ENCODE results near the gene RPUSD3. TPM values are rescaled to one million over a fixed set of nuclear protein-coding genes. Genes with fewer than 3 reads are reported as not detected.

The RPUSD3 gene
- total RNA-seq, 1 donor from 2014 or later: 36.5 TPM

GRCh38 chr3:9834520-9835380 lies 9.1 kb downstream of the RPUSD3 start:
- peaks cover 78% of the 10 kb centered on the region for H3K36me3 ChIP-seq
- intact Hi-C loops (cut with DNase I): no loop called here

GRCh38 chr3:9833078-9833477 lies 10.7 kb downstream of the RPUSD3 start:
- Histone ChIP-seq H3K9me3 (no peaks in the 10 kb centered on the region), H3K4me1 (no peaks in the 10 kb centered on the region), H3K36me3 (peaks cover 71% of the 10 kb centered on the region), H3K27ac (no peak overlapping the region), H3K27me3 (ENCODE audit: low read depth) (no peaks in the 10 kb centered on the region), H3K4me3 (no peak overlapping the region)
- intact Hi-C loops (cut with DNase I): no loop called here
- ATAC-seq (no peak), DNase-seq (no peak)
- TF ChIP-seq, protein P1, sequence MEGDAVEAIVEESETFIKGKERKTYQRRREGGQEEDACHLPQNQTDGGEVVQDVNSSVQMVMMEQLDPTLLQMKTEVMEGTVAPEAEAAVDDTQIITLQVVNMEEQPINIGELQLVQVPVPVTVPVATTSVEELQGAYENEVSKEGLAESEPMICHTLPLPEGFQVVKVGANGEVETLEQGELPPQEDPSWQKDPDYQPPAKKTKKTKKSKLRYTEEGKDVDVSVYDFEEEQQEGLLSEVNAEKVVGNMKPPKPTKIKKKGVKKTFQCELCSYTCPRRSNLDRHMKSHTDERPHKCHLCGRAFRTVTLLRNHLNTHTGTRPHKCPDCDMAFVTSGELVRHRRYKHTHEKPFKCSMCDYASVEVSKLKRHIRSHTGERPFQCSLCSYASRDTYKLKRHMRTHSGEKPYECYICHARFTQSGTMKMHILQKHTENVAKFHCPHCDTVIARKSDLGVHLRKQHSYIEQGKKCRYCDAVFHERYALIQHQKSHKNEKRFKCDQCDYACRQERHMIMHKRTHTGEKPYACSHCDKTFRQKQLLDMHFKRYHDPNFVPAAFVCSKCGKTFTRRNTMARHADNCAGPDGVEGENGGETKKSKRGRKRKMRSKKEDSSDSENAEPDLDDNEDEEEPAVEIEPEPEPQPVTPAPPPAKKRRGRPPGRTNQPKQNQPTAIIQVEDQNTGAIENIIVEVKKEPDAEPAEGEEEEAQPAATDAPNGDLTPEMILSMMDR (IDR thresholded peaks at IDR 0.05): no peak

More at GRCh38 chr3:9834520-9835380, 9.1 kb downstream of the RPUSD3 start:
- Histone ChIP-seq H3K27ac (no peak overlapping the region), H3K9me3 (no peaks in the 10 kb centered on the region), H3K4me3 (no peak overlapping the region), H3K4me1 (no peaks in the 10 kb centered on the region), H3K27me3 (ENCODE audit: low read depth) (no peaks in the 10 kb centered on the region)
- no peak for DNase-seq
- TF ChIP-seq, protein P1 (IDR thresholded peaks at IDR 0.05): no peak
- ATAC-seq: peak in 1 of 2 donors; percentile 9

DNA sequence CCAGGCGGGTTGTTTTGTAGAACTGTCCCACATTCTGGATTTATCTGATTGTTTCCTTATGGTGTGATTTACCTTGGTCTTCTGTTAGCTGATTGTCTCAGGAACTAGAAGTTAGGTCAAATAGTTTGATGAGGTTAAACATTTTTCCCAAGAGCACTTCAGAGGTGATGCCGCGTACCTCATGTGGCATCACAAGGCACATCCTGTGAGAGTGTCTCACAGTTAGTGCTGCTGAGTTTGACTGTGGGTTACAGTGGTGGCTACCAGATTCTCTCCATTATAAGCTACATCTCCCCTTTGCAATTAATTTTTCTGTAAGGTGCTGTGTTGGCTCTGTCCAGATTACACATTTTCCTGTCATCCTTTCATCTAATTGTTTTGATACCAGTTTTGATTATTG lies 12.6 kb downstream of the RPUSD3 start:
- peaks cover 66% of the 10 kb centered on the region for H3K36me3 ChIP-seq
- H3K4me1 ChIP-seq: no peaks in the 10 kb centered on the region
- H3K9me3 ChIP-seq: no peaks in the 10 kb centered on the region
- H3K4me3 ChIP-seq: no peak overlapping the region
- TF ChIP-seq, protein P1 (IDR thresholded peaks at IDR 0.05): no peak
- no peaks in the 10 kb centered on the region for H3K27me3 ChIP-seq (ENCODE audit: low read depth)
- no peak overlapping the region for H3K27ac ChIP-seq
- intact Hi-C loops (cut with DNase I): no loop called here
- DNase-seq (no peak), ATAC-seq (no peak)

DNA sequence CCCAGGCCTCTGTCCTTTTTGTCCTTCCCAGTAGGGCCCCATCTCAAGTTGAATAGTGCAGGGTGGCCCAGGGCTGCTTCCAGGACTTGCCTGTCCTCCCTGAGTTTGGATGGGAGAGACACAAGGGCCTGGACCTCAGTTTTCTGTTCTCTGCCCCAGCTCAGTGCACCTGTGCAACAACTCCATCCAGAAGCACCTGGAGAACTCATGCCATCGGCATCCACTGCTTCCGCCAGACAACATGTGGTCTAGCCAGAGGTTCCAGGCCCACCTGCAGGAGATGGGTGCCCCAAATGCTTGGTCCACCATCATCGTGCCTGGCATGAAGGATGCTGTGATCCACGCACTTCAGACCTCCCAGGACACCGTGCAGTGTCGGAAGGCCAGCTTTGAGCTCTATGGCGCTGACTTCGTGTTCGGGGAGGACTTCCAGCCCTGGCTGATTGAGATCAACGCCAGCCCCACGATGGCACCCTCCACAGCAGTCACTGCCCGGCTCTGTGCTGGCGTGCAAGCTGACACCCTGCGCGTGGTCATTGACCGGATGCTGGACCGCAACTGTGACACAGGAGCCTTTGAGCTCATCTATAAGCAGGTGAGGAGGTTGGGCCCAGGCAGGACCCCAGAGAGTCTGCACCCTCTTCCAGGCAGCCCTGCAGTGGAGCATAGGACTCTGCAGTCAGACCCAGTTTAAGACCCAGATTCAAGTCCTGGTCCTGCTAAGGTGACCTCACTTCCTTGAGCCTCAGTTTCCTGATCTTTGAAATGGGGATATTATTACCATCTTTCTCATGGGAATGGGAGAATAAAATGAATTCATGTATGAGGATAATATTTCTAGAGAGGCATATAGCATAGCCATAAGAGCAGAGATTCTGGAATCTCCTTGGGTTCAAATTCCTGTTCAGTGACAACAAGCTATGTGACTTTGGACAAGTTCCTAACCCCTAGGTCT lies 14.7 kb downstream of the RPUSD3 start:
- TF ChIP-seq, protein P1 (IDR thresholded peaks at IDR 0.05): no peak
- Histone ChIP-seq H3K27me3 (ENCODE audit: low read depth) (no peaks in the 10 kb centered on the region), H3K9me3 (no peaks in the 10 kb centered on the region), H3K4me3 (no peak overlapping the region), H3K36me3 (peaks cover 45% of the 10 kb centered on the region), H3K27ac (no peak overlapping the region), H3K4me1 (no peaks in the 10 kb centered on the region)
- intact Hi-C loops (cut with DNase I): no loop called here
- DNase-seq (peak; percentile 38), ATAC-seq (no peak)

GRCh38 chr3:9826815-9827573 lies 16.8 kb downstream of the RPUSD3 start:
- Histone ChIP-seq H3K36me3 (peaks cover 27% of the 10 kb centered on the region), H3K27me3 (ENCODE audit: low read depth) (no peaks in the 10 kb centered on the region), H3K27ac (no peak overlapping the region), H3K4me3 (no peak overlapping the region), H3K9me3 (no peaks in the 10 kb centered on the region), H3K4me1 (no peaks in the 10 kb centered on the region)
- DNase-seq (peak; percentile 37), ATAC-seq (peak; percentile 32 to 51)
- intact Hi-C loops (cut with DNase I): no loop called here
- TF ChIP-seq, protein P1 (IDR thresholded peaks at IDR 0.05): peak; percentile 24

All from lower lobe of right lung (tissue), 2 donors.